NCI-H128 (cell line): ENCODE results near the gene OGFOD1.

ENCODE experiments used
- DNase-seq: peaks from one replicate; lab custom pipeline; 2025; ENCODE audit not compliant: unreplicated experiment; lab: John Stamatoyannopoulos, UW

OGFOD1 gene

DNA sequence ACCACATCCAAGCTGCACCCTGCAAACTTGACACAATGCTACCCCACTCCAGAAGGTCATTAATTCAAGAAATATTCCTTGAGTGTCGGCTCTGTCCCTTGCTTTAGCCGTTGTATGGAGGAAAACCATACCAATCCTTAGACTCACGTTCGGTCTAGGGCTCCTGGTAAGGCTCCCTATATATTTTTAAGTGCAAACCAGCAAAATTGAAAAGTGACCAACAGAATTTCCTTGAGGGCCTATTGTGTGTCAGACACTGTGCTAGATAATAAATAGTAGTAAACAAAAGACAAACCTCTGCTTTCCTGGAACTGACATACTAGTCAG, 68.9 kb downstream of the OGFOD1 start:
- DNase-seq, result no peak

GRCh38 chr16:56525236-56525635, 73.9 kb downstream of the OGFOD1 start:
- no peak for DNase-seq
